Thoracic aorta (tissue), 2 donors: ENCODE results near the gene LHPP. TPM values are rescaled to one million over a fixed set of nuclear protein-coding genes. Genes with fewer than 3 reads are reported as not detected.

Experiments used
- ATAC-seq: fragments of 150-250 bp; one replicate; pipeline ENCODE4 v1.8.0; 2017; ENCODE audit warnings: low read depth; ENCODE audit not compliant: insufficient number of reproducible peaks, low FRiP score
- DNase-seq: peaks from one replicate; pipeline ENCODE4 v3.0.0-alpha.2; 2020; ENCODE audit warnings: low spot score
- H3K27ac ChIP-seq, 2 donors: fragments of 200-600 bp; sonication (generic); 1 replicate in 1 of 2; 2 replicates in 1 of 2; pipeline ENCODE4 v1.5.1; 2016; ENCODE audit warnings: mild to moderate bottlenecking in 2 of 2, moderate library complexity in 2 of 2
- H3K27me3 ChIP-seq: fragments of 200-600 bp; sonication (generic); replicated peaks from 2 replicates; pipeline ENCODE4 v1.6.0; 2016; ENCODE audit warnings: mild to moderate bottlenecking; ENCODE audit not compliant: insufficient read depth
- H3K36me3 ChIP-seq: fragments of 200-600 bp; sonication (generic); one replicate; pipeline ENCODE4 v1.5.1; 2016
- H3K4me1 ChIP-seq, 2 donors: fragments of 200-600 bp; sonication (generic); 1 replicate in 1 of 2; 2 replicates in 1 of 2; pipeline versions ENCODE4 v1.5.1 to v1.6.0; 2016; ENCODE audit warnings: low read depth in 2 of 2, mild to moderate bottlenecking in 1 of 2; ENCODE audit not compliant: control insufficient read depth in 1 of 2
- H3K4me3 ChIP-seq: fragments of 200-600 bp; sonication (generic); 2 replicates; pipeline ENCODE4 v1.5.1; 2016; ENCODE audit warnings: mild to moderate bottlenecking
- H3K9me3 ChIP-seq: fragments of 200-600 bp; sonication (generic); 2 replicates; pipeline ENCODE4 v1.5.1; 2016
- CTCF ChIP-seq: fragments of 200-600 bp; sonication (generic); IDR thresholded peaks from one replicate; pipeline ENCODE4 v1.5.1; 2019; ENCODE audit warnings: antibody characterized with exemption
- total RNA-seq, 2 donors: library from RNA; depleted of rRNA; stranded (reverse); fragments of >200 nt; gene quantifications; one replicate each; pipeline versions ENCODE4 v1.1.0 to v1.2.3, GENCODE V29; 2016

The LHPP gene
- total RNA-seq, 2 donors from 2014 or later: 7.2 to 24.1 TPM

- Histone ChIP-seq H3K4me3 (no peak overlapping the region), H3K9me3 (no peaks in the 10 kb centered on the region), H3K4me1 (no peaks in the 10 kb centered on the region), H3K27me3 (no peaks in the 10 kb centered on the region), H3K27ac (no peak overlapping the region), H3K36me3 (no peaks in the 10 kb centered on the region)
- TF ChIP-seq CTCF: no peak
- ATAC-seq (no peak), DNase-seq (no peak)
These were observed 35.0 kb downstream of the LHPP start for GRCh38 chr10:124496620-124497019.

GRCh38 chr10:124497196-124497881 lies 35.7 kb downstream of the LHPP start:
- no peak overlapping the region for H3K27ac ChIP-seq
- no peaks in the 10 kb centered on the region for H3K4me1 ChIP-seq
- H3K27me3 ChIP-seq: no peaks in the 10 kb centered on the region
- ATAC-seq: no peak
- TF ChIP-seq CTCF: no peak
- no peak for DNase-seq
- no peak overlapping the region for H3K4me3 ChIP-seq
- no peaks in the 10 kb centered on the region for H3K9me3 ChIP-seq
- no peaks in the 10 kb centered on the region for H3K36me3 ChIP-seq

GRCh38 chr10:124498056-124498455 lies 36.4 kb downstream of the LHPP start:
- Histone ChIP-seq H3K36me3 (no peaks in the 10 kb centered on the region), H3K27ac (no peak overlapping the region), H3K4me1 (no peaks in the 10 kb centered on the region), H3K9me3 (no peaks in the 10 kb centered on the region), H3K27me3 (no peaks in the 10 kb centered on the region), H3K4me3 (no peak overlapping the region)
- DNase-seq: no peak
- TF ChIP-seq CTCF: no peak
- no peak for ATAC-seq

GRCh38 chr10:124500757-124501156 lies 39.1 kb downstream of the LHPP start:
- H3K36me3 ChIP-seq: no peaks in the 10 kb centered on the region
- no peak overlapping the region for H3K4me3 ChIP-seq
- TF ChIP-seq CTCF: no peak
- H3K27ac ChIP-seq: no peak overlapping the region
- ATAC-seq (no peak), DNase-seq (no peak)
- no peaks in the 10 kb centered on the region for H3K9me3 ChIP-seq
- no peaks in the 10 kb centered on the region for H3K4me1 ChIP-seq
- no peaks in the 10 kb centered on the region for H3K27me3 ChIP-seq

- Histone ChIP-seq H3K9me3 (no peaks in the 10 kb centered on the region), H3K36me3 (no peaks in the 10 kb centered on the region), H3K4me3 (no peak overlapping the region), H3K4me1 (no peaks in the 10 kb centered on the region), H3K27me3 (no peaks in the 10 kb centered on the region), H3K27ac (no peak overlapping the region)
- no peak for TF ChIP-seq CTCF
- DNase-seq (no peak), ATAC-seq (no peak)
These were observed 43.1 kb downstream of the LHPP start for GRCh38 chr10:124504711-124505110.
